Activated CD8-positive, alpha-beta memory T cell treated with anti-CD3 and anti-CD28 coated beads, Interleukin-2, amount 50 U/mL, for 24 hours (primary cell): ENCODE data around the gene SIRT3.
"Not testable (repeated sequence)": the region's sequence is repeated elsewhere in the genome, so short reads cannot be mapped to it uniquely, and the experiment has no call there.

Experiments used
- DNase-seq: peaks from one replicate; pipeline ENCODE4 v3.0.0-alpha.2; 2020; ENCODE audit errors: extremely low read depth

SIRT3 gene

GRCh38 chr11:203056-203944 lies 32.8 kb downstream of the SIRT3 start:
- no peak for DNase-seq

- DNase-seq, result no peak
Measured at GRCh38 chr11:202490-202889, 33.7 kb downstream of the SIRT3 start.

- DNase-seq, result no peak
Measured at GRCh38 chr11:201966-202365, 34.2 kb downstream of the SIRT3 start.

- no peak for DNase-seq
Measured at GRCh38 chr11:200224-201003, 35.7 kb downstream of the SIRT3 start.

- DNase-seq, result no peak
Measured at GRCh38 chr11:199782-200181, 36.4 kb downstream of the SIRT3 start.

- no peak for DNase-seq
Measured at GRCh38 chr11:199004-199581, 37.0 kb downstream of the SIRT3 start.

GRCh38 chr11:198236-198806 lies 37.8 kb downstream of the SIRT3 start:
- DNase-seq, result no peak

- DNase-seq, result no peak
Measured at GRCh38 chr11:197741-198235, 38.4 kb downstream of the SIRT3 start.

- no peak for DNase-seq
Measured at GRCh38 chr11:196786-197731, 39.1 kb downstream of the SIRT3 start.

GRCh38 chr11:193481-193880 lies 42.7 kb downstream of the SIRT3 start:
- DNase-seq, result not testable (repeated sequence)

GRCh38 chr11:192674-193128 lies 43.4 kb downstream of the SIRT3 start, which contains the start of gene SCGB1C1:
TSS of gene SCGB1C1 (plus strand) at chr11:193078. CDS start at chr11:193100, 22 bp downstream.
- not testable (repeated sequence) for DNase-seq

GRCh38 chr11:191490-192478 lies 44.4 kb downstream of the SIRT3 start:
- not testable (repeated sequence) for DNase-seq

- not testable (repeated sequence) for DNase-seq
Measured at GRCh38 chr11:190546-190945, 45.6 kb downstream of the SIRT3 start.

- not testable (repeated sequence) for DNase-seq
Measured at GRCh38 chr11:189843-190311, 46.3 kb downstream of the SIRT3 start.

GRCh38 chr11:189200-189783 lies 46.9 kb downstream of the SIRT3 start:
- DNase-seq, result not testable (repeated sequence)

- DNase-seq, result not testable (repeated sequence)
Measured at GRCh38 chr11:180242-180641, 55.9 kb downstream of the SIRT3 start.
